CD4-positive, alpha-beta T cell treated with Interleukin-4 for 1 hour (primary cell): ENCODE data around the gene ZBTB21.

Experiments
- DNase-seq, 2 donors: peaks; one replicate each; pipeline ENCODE4 v3.0.0-alpha.2; 2020 to 2022

Gene ZBTB21

DNA sequence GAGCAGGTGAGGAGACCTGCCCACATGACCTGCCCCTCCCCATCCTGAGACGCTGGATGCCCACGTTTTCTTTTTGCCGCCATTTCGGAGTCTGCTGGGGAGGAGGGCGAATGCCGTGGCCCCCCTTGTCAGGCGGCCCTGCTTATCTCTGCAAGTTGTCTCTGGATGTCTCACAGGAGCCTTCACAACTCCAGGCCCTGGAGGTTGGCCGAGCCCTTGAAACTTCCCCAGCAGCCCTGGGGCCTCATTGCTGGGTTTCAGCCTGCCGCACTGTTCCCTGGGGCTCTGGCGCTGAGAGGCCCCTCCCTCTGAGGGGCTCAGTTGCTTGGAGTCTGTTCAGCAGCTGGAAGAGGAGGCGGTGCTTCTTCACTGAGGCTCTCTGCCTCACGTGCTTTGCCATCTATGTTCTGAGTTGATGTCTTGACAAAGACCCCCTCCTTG lies 29.8 kb upstream of the ZBTB21 start:
- DNase-seq, result no peak

DNA sequence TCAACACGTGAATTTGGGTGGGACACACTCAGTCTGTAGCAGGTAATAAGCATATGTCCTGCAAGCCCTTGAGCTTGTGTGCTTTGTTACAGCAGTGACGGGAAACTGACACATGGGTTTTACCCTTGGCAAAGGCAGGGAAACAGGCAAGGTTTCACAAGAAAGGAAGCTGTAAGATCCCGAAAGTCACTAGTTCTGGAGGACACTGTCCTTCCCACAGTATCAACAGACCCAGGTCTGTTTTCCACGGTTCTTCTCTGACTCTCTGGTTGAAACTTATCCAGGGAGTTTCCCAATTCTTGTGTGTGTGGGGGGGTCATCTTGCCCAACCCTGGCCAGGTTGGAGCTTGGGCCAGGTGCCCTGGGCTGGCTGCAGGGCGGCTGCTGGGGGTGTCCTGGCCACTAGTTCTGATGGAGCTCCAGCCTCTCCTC lies 29.3 kb upstream of the ZBTB21 start:
- DNase-seq, result no peak

- DNase-seq, result no peak
Measured at GRCh38 chr21:42038826-42039425, 28.8 kb upstream of the ZBTB21 start.

DNA sequence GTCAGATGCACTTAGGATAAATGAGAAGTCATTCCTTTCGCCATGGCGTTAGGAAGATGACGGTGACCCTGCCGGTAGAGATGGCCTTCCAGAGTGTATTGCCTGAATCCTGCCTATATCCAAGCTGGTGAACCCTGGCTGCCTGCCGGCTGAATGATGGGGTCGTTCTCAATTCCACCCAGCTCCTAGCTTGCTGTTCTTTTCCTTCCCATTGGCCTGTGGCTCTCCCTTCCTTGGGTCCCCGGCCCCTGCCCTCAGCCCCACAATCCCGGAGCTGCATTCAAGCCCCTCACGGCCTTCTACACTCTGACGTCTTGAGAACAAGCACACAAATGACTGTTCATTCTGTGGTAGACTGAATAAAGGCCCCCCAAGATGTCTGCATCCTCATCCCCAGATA lies 28.2 kb upstream of the ZBTB21 start:
- no peak for DNase-seq

DNA sequence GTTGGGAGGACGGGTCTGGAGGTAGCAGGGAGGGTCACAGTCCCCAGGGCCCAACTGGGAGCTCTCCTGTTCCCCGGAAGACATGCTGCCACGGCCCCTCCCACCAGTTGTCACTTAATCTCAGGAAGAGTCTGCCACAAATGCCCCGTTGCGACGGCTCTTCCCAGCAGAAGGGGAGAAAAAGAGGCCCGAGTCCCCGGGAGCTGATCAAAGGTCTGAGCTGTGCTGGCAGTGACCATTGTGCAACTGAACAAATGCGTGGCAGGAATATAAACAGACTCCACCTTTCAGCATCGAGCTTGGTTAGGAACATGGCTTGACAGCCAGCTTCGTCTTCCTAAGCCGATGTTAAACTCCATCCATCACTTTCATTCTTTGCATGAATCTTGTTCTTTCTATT lies 27.8 kb upstream of the ZBTB21 start:
- DNase-seq, result no peak

- DNase-seq, result no peak
Measured at GRCh38 chr21:42037516-42037915, 27.4 kb upstream of the ZBTB21 start.

- no peak for DNase-seq
Measured at GRCh38 chr21:42036313-42036712, 26.2 kb upstream of the ZBTB21 start.

DNA sequence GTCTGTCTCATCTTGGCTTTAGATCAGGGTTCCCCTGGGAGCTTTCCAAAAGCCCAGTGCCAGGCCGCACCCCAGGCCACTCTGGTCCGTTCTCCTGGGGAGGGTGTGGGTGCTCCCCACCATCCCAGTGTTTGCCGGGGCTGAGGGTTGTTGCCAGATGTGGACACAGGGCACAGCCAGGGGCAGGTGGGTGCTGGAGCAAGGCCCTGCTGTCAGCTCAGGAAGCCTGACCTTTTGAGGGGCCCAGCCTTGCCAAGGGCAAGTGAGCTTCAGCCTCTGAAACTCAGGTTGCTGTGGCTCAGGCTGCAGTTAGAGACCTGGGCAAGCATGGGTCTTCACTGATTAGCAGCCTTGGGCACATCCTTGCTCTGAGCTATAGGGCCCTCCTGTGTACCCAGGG lies 22.8 kb upstream of the ZBTB21 start:
- no peak for DNase-seq

- no peak for DNase-seq
Measured at GRCh38 chr21:42032266-42032665, 22.1 kb upstream of the ZBTB21 start.

GRCh38 chr21:42031816-42032215 lies 21.7 kb upstream of the ZBTB21 start:
- no peak for DNase-seq

- DNase-seq, result no peak
Measured at GRCh38 chr21:42031241-42031640, 21.1 kb upstream of the ZBTB21 start.

DNA sequence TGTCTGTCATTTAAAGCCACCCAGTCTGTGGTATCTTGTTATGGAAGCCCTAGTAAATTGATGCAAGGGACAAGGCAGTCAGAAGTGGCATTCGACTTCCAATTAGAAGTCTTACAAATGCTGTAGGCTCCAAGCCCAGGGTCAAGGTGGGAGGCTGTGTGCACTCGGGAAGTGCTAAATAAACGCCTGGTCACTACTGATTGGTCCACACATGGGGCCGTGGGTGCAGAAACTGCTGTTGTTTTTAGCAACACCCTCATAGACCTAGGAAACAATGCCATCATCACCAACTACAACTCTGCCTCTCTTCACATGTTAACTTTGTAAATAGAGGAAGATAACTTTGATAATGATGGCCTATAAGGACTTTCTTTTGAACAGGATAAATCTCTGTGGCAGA lies 20.2 kb upstream of the ZBTB21 start:
- DNase-seq, result no peak

DNA sequence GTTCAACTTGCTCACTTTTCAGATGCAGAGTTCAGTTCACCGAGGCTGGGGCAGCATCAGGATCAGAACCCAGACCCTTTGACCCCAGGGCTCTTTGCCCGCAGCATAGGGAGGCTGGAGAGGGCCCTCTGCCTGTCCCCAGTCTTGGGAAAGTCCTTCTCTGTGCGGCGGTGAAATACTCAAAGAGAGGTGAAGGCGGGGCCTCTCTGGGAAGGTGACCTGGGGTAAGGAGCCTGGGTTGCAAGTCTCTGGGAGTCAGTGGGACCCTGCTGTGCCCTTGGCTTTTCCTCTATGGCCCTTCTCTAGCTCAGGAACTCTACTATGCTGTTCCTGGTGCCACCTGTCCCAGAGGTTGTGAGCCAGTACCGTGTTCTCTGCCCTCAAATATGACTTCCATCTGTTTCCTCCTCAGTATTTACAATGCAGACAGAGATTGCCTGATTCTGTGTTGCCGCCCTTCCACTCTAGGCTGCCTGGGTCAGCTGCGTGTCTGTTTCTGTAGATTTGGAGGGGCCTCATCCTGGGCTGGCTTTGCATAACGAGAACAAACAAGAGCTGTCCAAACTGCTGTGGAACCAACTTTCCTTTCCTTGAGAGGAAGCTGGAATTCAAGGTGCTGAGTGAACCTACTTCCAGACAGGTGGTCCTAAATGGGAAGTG lies 18.7 kb upstream of the ZBTB21 start:
- no peak for DNase-seq

DNA sequence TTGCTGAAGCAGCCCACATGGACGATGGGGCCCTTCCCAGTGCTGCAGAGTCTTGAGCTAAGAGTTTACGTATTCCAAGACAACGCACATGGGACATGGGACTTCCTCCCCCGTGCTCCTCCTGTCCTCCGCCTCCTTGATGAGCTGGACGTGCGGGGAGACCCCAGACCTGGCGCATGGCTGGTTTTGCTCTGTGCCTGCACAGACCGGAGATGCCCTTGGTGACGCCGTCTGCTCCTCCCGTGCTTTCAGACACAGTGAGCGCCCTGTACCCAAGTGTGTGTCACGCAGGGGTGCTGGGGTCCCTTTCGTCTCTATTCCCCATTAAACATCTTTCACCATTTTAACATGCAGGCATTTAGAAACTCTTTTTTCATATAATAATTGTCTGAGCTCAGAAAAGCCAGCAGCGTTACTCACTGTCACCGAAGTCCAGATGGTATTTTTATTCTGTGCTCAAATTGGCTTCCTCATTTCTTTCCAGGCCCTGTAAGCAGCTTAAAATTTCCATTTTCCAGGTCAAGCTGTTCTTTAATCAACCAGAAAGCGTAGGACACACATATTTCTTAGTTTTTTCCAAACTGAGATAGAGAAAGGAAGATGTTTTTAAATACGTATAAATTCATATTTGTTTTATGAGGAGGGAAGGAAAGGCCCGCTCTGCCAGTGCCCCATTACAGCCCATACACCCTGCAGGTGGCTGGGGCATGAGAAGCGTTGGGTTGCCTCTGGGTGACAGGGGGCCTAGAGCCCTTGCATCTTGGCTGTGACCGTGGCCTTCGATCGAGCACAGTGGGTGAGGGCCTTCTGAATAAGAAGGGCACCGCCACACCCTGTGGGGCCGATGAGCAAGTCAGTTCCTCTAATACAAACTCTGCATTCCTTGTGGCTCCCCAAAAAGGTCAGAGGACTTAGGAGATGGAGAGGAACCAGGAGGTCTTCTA lies 17.9 kb upstream of the ZBTB21 start:
- no peak for DNase-seq

DNA sequence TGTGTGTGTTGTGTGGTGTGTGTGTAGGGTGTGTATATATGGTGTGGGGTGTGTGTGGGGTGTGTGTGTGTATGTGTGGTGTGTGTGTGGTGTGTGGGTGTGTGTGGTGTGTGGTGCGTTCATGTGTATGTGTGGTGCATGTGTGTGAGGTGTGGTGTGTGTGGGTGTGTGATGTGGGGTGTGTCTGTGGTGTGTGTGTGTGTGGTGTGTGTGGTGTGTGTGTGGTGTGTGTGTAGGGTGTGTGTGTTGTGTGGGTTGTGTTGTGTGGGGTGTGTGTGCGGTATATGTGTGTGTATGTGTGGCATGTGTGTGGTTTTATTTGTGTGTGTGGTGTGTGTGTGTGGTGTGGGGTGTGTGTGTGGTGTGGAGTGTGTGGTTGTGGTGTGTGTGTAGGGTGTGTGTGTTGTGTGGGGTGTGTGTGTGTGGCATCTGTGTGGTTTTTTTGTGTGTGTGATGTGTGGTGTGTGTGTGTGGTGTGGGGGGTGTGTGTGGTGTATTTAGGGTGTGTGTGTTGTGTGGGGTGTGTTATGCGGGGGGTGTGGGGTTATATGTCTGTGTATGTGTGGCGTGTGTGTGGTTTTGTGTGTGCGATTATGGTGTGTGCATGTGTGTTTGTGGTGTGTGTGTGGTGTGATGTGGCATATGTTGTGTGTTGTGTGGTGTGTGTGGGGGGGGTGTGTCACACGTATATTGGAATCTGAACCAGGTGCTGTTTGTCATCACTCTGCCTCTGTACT lies 17.1 kb upstream of the ZBTB21 start:
- no peak for DNase-seq

DNA sequence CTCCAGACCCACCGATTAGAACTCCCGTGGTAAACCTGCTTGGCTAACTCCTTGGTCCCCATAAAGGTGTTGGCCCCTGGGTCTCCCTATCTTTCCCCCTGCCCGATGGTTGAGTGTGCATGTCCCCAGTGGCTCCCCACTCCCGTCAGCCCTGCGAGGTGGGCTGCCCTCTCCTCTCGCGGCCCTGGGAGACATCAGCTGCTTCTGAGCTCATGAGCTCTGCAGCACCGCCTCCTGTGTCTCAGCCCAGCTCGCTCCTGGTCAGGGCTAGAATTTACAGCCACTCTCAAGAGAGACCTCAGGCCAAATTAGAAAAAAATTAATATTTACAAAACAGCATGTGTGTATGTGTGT lies 15.9 kb upstream of the ZBTB21 start:
- DNase-seq, result no peak

DNA sequence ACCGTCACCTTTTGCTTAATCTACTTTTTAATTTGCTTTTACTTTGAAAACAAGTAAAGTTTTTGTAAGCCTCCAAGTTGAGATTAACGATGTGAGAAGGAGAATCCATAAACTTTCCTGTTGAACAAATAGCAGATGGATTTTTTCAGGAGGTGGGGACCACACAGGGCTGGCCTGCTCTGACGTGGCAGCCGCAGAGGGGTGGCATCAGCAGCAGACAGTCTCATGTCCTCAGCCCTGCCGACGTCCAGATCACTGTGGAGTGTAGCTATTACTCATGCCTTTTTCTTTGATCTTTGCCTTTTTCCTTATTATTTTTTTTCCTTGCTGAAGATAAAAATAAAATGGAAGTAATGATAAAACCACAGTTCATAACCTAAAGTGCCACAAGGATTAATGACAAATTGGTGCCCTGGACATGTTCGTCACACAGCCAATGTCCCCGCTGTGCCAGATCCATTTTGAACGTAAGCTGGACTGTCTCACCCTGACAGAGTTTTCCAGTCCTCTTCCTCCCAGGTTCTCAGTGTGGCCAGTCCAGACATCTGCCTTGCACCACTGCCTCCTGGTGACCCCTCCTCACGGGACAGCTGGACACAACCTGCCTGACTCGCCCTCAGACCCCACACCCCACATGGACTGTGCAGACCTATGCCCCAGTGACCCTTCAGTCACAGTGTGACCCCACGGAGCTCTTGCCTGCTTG lies 15.4 kb upstream of the ZBTB21 start:
- DNase-seq, result no peak

- DNase-seq, result no peak
Measured at GRCh38 chr21:42022906-42023305, 12.7 kb upstream of the ZBTB21 start.

DNA sequence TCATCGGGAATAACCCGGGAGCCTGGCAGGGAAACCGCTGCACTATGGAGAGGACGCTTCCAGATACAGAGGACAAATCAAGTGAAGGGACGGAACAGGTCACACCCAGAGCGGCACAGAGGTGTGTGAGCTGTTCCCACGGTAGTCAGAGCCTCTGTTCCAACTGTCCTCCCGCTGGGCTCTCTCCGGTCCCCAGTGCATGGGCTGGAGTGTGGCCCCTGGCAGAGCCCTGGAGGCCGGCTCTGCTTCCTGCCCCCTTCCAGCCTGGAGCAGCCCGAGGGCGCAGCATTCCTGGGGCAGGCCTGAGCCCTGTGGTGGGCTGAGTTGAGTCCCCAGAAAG lies 11.9 kb upstream of the ZBTB21 start:
- no peak for DNase-seq

DNA sequence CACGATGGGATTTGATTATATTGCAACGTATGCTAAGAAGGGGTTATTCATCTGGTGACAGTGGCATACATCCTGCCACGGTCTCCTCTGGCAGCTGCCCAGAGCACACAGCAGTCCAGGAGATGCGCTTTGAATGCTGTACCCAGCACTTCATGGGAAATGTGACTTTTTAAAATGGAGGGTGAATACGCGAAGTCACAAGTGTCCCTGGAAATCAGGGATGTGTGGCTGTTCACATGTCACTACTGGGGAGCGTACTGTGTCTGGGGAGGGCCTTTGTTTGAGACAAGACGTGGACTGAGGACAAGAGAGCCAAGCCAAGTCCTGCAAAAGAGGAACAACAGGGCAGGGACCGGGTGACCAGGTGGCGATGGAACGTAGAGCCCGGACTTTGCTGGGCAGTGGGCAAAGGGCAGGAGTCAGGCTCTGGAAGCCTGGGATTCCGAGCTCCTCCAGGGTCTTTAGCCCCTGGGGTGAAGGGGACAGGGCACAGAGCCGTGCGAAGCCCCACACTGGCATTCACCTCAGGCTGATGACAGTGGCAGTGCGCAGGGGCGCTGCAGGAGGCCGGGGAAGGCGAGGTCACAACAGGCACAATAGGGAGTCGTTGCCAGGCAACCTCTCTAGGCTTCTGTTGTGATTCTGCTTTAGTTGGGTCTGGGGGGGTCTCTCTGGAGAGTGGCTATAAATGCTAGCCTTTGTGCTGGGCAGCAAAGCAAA lies 11.4 kb upstream of the ZBTB21 start:
- DNase-seq, result no peak

GRCh38 chr21:42019706-42020105 lies 9.5 kb upstream of the ZBTB21 start:
- DNase-seq, result no peak

DNA sequence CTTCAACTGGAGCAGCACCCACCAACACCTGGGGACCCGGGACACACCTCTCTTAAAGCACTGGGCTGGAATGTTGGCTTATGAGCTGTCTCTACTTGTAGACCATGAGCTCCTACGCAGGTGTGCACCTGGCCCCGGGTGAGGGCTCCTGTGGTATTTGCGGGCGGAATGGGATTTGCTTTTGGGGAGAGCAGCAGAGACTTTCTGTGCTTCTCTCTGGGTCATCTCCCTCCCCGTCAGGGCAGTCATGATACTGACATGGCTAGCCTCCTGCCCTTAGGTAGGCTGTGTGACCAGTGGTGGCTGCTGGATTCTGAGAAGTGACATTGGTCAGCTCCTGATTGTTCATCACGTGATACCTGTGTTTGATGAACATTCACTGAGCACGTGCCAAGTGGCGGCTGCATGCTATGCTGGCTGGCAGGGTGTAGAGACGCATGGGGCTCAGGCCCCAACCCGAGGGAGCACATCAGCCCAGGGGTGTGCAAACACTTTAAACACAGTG lies 9.0 kb upstream of the ZBTB21 start:
- no peak for DNase-seq
